Testis (tissue), 2 donors: ENCODE data around the gene AIRE.

Experiments
- POLR2A ChIP-seq: fragments of 450-650 bp; IDR thresholded peaks from one replicate; pipeline ENCODE4 v1.6.1; 2017; ENCODE audit warnings: antibody characterized with exemption, mild to moderate bottlenecking, moderate library complexity
- TF ChIP-seq, protein P1 (sequence below), 3 experiments: fragments of 450-650 bp in 2 of 3; fragments of 200-600 bp in 1 of 3; sonication (generic) in 1 of 3; IDR thresholded peaks; one replicate each; pipeline ENCODE4 v1.5.1; 2016 to 2019; ENCODE audit warnings: antibody characterized with exemption in 3 of 3, mild to moderate bottlenecking in 2 of 3, moderate library complexity in 1 of 3

GRCh38 chr21:44289381-44290010 is 3.8 kb downstream of the AIRE start:
- TF ChIP-seq, protein P1, sequence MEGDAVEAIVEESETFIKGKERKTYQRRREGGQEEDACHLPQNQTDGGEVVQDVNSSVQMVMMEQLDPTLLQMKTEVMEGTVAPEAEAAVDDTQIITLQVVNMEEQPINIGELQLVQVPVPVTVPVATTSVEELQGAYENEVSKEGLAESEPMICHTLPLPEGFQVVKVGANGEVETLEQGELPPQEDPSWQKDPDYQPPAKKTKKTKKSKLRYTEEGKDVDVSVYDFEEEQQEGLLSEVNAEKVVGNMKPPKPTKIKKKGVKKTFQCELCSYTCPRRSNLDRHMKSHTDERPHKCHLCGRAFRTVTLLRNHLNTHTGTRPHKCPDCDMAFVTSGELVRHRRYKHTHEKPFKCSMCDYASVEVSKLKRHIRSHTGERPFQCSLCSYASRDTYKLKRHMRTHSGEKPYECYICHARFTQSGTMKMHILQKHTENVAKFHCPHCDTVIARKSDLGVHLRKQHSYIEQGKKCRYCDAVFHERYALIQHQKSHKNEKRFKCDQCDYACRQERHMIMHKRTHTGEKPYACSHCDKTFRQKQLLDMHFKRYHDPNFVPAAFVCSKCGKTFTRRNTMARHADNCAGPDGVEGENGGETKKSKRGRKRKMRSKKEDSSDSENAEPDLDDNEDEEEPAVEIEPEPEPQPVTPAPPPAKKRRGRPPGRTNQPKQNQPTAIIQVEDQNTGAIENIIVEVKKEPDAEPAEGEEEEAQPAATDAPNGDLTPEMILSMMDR (IDR thresholded peaks at IDR 0.05) = no peak
- TF ChIP-seq POLR2A = no peak
